Liver (tissue), 9 donors: ENCODE results near the gene VSNL1. TPM values are rescaled to one million over a fixed set of nuclear protein-coding genes. Genes with fewer than 3 reads are reported as not detected.

ENCODE experiments used
- DNase-seq: peaks from one replicate; pipeline ENCODE4 v3.0.0-alpha.2; 2017; ENCODE audit warnings: low spot score
- H3K27ac ChIP-seq, 2 donors: one replicate each; pipeline ENCODE4 v1.7.0; 2013; ENCODE audit warnings: inconsistent platforms in 2 of 2, low read length in 2 of 2, control low read depth in 1 of 2, low read depth in 1 of 2, mild to moderate bottlenecking in 1 of 2
- H3K27me3 ChIP-seq, 4 donors: one replicate each; pipeline versions ENCODE4 v1.6.1 to v1.7.0; 2013; ENCODE audit warnings: low read length in 3 of 4, inconsistent platforms in 1 of 4, mild to moderate bottlenecking in 1 of 4, moderate library complexity in 1 of 4; ENCODE audit not compliant: control insufficient read depth in 4 of 4, insufficient read depth in 4 of 4
- H3K36me3 ChIP-seq, 4 donors: one replicate each; pipeline versions ENCODE4 v1.6.1 to v1.7.0; 2013; ENCODE audit warnings: low read length in 3 of 4, mild to moderate bottlenecking in 3 of 4, low read depth in 1 of 4, moderate library complexity in 1 of 4; ENCODE audit not compliant: control insufficient read depth in 4 of 4, insufficient read depth in 3 of 4
- H3K4me1 ChIP-seq, 4 donors: one replicate each; pipeline versions ENCODE4 v1.6.1 to v1.7.0; 2013; ENCODE audit warnings: low read length in 3 of 4, mild to moderate bottlenecking in 3 of 4, moderate library complexity in 1 of 4; ENCODE audit not compliant: control insufficient read depth in 4 of 4, insufficient read depth in 4 of 4
- H3K4me3 ChIP-seq, 3 donors: one replicate each; pipeline versions ENCODE4 v1.6.1 to v1.7.0; 2013; ENCODE audit warnings: low read length in 3 of 3, control low read depth in 1 of 3, low read depth in 1 of 3, mild to moderate bottlenecking in 1 of 3
- H3K9ac ChIP-seq, 2 donors: one replicate each; pipeline ENCODE4 v1.7.0; 2013; ENCODE audit warnings: low read length in 2 of 2, mild to moderate bottlenecking in 2 of 2, moderate library complexity in 2 of 2, control low read depth in 1 of 2, low read depth in 1 of 2
- H3K9me3 ChIP-seq, 4 donors: one replicate each; pipeline versions ENCODE4 v1.6.1 to v1.7.0; 2013; ENCODE audit warnings: low read length in 3 of 4; ENCODE audit not compliant: control insufficient read depth in 4 of 4
- EGR1 ChIP-seq, 2 donors: IDR thresholded peaks; 2 replicates each; pipeline ENCODE4 v1.6.1; 2016 to 2018; ENCODE audit warnings: antibody characterized with exemption in 2 of 2, low read depth in 2 of 2
- FOXA1 ChIP-seq: IDR thresholded peaks from 2 replicates; pipeline ENCODE4 v1.6.1; 2016; ENCODE audit warnings: antibody characterized with exemption
- FOXA2 ChIP-seq: IDR thresholded peaks from 2 replicates; pipeline ENCODE4 v1.6.1; 2016; ENCODE audit warnings: antibody characterized with exemption
- GABPA ChIP-seq, 2 donors: IDR thresholded peaks in 1 of 2; conservative IDR thresholded peaks in 1 of 2; 2 replicates each; pipeline ENCODE4 v1.6.1; 2016; ENCODE audit warnings: antibody characterized with exemption in 2 of 2, mild to moderate bottlenecking in 1 of 2, moderate library complexity in 1 of 2
- HNF4A ChIP-seq, 2 donors: conservative IDR thresholded peaks; 2 replicates each; pipeline ENCODE4 v1.6.1; 2016; ENCODE audit warnings: antibody characterized with exemption in 2 of 2, mild to moderate bottlenecking in 2 of 2
- HNF4G ChIP-seq: IDR thresholded peaks from 2 replicates; pipeline ENCODE4 v1.6.1; 2016; ENCODE audit warnings: antibody characterized with exemption
- NR2F2 ChIP-seq: IDR thresholded peaks from 2 replicates; pipeline ENCODE4 v1.6.1; 2016; ENCODE audit warnings: antibody characterized with exemption
- RAD21 ChIP-seq, 2 donors: IDR thresholded peaks; 2 replicates each; pipeline ENCODE4 v1.6.1; 2016; ENCODE audit warnings: antibody characterized with exemption in 2 of 2, mild to moderate bottlenecking in 2 of 2
- RXRA ChIP-seq, 2 donors: IDR thresholded peaks; 2 replicates each; pipeline ENCODE4 v1.6.1; 2017 to 2018; ENCODE audit warnings: antibody characterized with exemption in 2 of 2, mild to moderate bottlenecking in 1 of 2
- SP1 ChIP-seq: IDR thresholded peaks from 2 replicates; pipeline ENCODE4 v1.6.1; 2018; ENCODE audit warnings: antibody characterized with exemption, mild to moderate bottlenecking
- TAF1 ChIP-seq: conservative IDR thresholded peaks from 2 replicates; pipeline ENCODE4 v1.6.1; 2016; ENCODE audit warnings: antibody characterized with exemption, mild to moderate bottlenecking
- YY1 ChIP-seq: IDR thresholded peaks from 2 replicates; pipeline ENCODE4 v1.6.1; 2016; ENCODE audit warnings: antibody characterized with exemption, mild to moderate bottlenecking
- WGBS: extraction: QIAGEN DNeasy Blood & Tissue Kit; methylation state at CpG from one replicate; pipeline ENCODE4 v1.1.7; 2013; 5-methylcytosine and 5-hydroxymethylcytosine counted together
- polyA plus RNA-seq, 2 donors: library from polyadenylated mRNA; stranded (reverse) in 1 of 2; unstranded in 1 of 2; fragments of 200-250 nt in 1 of 2; fragments of >200 nt in 1 of 2; fragmentation: Nextera tagmentation in 1 of 2; extraction: Ambion mirVana in 1 of 2; gene quantifications; one replicate each; pipeline versions ENCODE4 v1.2.1 to v1.2.3, GENCODE V29; 2013 to 2015
- total RNA-seq, 2 donors: library from RNA; depleted of rRNA; stranded (reverse); fragments of >200 nt; gene quantifications; one replicate each; pipeline ENCODE4 v1.2.3, GENCODE V29; 2014
- TF ChIP-seq, protein P1 (sequence below): IDR thresholded peaks from 2 replicates; pipeline ENCODE4 v1.6.1; 2016; ENCODE audit warnings: antibody characterized with exemption
- TF ChIP-seq, protein P2 (sequence below): IDR thresholded peaks from 2 replicates; pipeline ENCODE4 v1.6.1; 2016; ENCODE audit warnings: antibody characterized with exemption, mild to moderate bottlenecking
- TF ChIP-seq, protein P3 (sequence below): IDR thresholded peaks from 2 replicates; pipeline ENCODE4 v1.6.1; 2016; ENCODE audit warnings: antibody characterized with exemption
- TF ChIP-seq, protein P4 (sequence below): IDR thresholded peaks from 2 replicates; pipeline ENCODE4 v1.6.1; 2016; ENCODE audit warnings: antibody characterized with exemption
- TF ChIP-seq, protein P5 (sequence below): fragments of 150-350 bp; IDR thresholded peaks from 2 replicates; pipeline ENCODE4 v1.5.1; 2017; ENCODE audit warnings: improper control_type of control experiment, low read depth, low read length; ENCODE audit not compliant: missing input control
- donor health status: healthy.
- donor health status: healthy.
- donor health status: healthy.
- donor health status: healthy.
- donor health status: healthy.

VSNL1 gene
- total and polyA plus RNA-seq, 4 donors = 2.2 to 32.9 (median 6.3) TPM

DNA sequence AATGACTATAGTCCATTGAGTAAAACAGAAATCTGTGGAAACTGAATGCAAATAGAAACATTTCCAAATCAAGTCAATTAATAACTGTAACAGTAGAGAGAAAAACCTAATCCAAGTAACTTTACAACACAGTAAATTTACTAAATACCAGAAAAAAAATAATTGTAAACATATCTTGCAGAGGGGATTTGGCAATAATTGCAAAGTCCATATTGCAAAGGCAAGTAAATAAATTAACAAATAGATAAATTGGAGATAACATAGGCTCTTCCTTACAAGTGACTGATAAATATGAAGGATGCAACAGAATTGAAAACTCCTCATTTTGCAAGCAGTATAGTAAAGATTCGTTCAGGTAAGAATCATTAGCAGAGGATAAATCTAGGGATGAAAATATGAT lies 148.1 kb downstream of the VSNL1 start:
- H3K27ac ChIP-seq = no peak overlapping the region
- H3K9me3 ChIP-seq = no peaks in the 10 kb centered on the region
- H3K4me1 ChIP-seq = peaks cover 0 to 4% (median 1%) of the 10 kb centered on the region in 4 donors
- H3K36me3 ChIP-seq = peaks cover 3 to 14% (median 6%) of the 10 kb centered on the region in 4 donors
- H3K4me3 ChIP-seq = no peak overlapping the region
- WGBS = 49% methylated on average over 1 of the region's 1 CpG
- H3K27me3 ChIP-seq = no peaks in the 10 kb centered on the region
- no peak overlapping the region for H3K9ac ChIP-seq
- TF ChIP-seq RAD21 (IDR thresholded peaks at IDR 0.05) (no peak), NR2F2 (no peak), TAF1 (no peak), SP1 (no peak), HNF4A (conservative IDR thresholded peaks at IDR 0.05) (peak; percentile 62 to 64), FOXA2 (no peak), FOXA1 (no peak), GABPA (IDR thresholded peaks at IDR 0.05 in 1 of 2, conservative IDR thresholded peaks at IDR 0.05 in 1 of 2) (no peak), YY1 (no peak), RXRA (IDR thresholded peaks at IDR 0.05) (peak in 1 of 2 donors; percentile 6), EGR1 (IDR thresholded peaks at IDR 0.05; ENCODE audit: low read depth in 2 of 2) (no peak), HNF4G (no peak)
- TF ChIP-seq, protein P1, sequence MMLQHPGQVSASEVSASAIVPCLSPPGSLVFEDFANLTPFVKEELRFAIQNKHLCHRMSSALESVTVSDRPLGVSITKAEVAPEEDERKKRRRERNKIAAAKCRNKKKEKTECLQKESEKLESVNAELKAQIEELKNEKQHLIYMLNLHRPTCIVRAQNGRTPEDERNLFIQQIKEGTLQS = no peak
- TF ChIP-seq, protein P2, sequence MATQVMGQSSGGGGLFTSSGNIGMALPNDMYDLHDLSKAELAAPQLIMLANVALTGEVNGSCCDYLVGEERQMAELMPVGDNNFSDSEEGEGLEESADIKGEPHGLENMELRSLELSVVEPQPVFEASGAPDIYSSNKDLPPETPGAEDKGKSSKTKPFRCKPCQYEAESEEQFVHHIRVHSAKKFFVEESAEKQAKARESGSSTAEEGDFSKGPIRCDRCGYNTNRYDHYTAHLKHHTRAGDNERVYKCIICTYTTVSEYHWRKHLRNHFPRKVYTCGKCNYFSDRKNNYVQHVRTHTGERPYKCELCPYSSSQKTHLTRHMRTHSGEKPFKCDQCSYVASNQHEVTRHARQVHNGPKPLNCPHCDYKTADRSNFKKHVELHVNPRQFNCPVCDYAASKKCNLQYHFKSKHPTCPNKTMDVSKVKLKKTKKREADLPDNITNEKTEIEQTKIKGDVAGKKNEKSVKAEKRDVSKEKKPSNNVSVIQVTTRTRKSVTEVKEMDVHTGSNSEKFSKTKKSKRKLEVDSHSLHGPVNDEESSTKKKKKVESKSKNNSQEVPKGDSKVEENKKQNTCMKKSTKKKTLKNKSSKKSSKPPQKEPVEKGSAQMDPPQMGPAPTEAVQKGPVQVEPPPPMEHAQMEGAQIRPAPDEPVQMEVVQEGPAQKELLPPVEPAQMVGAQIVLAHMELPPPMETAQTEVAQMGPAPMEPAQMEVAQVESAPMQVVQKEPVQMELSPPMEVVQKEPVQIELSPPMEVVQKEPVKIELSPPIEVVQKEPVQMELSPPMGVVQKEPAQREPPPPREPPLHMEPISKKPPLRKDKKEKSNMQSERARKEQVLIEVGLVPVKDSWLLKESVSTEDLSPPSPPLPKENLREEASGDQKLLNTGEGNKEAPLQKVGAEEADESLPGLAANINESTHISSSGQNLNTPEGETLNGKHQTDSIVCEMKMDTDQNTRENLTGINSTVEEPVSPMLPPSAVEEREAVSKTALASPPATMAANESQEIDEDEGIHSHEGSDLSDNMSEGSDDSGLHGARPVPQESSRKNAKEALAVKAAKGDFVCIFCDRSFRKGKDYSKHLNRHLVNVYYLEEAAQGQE = no peak
- TF ChIP-seq, protein P3, sequence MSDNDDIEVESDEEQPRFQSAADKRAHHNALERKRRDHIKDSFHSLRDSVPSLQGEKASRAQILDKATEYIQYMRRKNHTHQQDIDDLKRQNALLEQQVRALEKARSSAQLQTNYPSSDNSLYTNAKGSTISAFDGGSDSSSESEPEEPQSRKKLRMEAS = no peak
- TF ChIP-seq, protein P4, sequence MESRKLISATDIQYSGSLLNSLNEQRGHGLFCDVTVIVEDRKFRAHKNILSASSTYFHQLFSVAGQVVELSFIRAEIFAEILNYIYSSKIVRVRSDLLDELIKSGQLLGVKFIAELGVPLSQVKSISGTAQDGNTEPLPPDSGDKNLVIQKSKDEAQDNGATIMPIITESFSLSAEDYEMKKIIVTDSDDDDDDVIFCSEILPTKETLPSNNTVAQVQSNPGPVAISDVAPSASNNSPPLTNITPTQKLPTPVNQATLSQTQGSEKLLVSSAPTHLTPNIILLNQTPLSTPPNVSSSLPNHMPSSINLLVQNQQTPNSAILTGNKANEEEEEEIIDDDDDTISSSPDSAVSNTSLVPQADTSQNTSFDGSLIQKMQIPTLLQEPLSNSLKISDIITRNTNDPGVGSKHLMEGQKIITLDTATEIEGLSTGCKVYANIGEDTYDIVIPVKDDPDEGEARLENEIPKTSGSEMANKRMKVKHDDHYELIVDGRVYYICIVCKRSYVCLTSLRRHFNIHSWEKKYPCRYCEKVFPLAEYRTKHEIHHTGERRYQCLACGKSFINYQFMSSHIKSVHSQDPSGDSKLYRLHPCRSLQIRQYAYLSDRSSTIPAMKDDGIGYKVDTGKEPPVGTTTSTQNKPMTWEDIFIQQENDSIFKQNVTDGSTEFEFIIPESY = no peak
- TF ChIP-seq, protein P5, sequence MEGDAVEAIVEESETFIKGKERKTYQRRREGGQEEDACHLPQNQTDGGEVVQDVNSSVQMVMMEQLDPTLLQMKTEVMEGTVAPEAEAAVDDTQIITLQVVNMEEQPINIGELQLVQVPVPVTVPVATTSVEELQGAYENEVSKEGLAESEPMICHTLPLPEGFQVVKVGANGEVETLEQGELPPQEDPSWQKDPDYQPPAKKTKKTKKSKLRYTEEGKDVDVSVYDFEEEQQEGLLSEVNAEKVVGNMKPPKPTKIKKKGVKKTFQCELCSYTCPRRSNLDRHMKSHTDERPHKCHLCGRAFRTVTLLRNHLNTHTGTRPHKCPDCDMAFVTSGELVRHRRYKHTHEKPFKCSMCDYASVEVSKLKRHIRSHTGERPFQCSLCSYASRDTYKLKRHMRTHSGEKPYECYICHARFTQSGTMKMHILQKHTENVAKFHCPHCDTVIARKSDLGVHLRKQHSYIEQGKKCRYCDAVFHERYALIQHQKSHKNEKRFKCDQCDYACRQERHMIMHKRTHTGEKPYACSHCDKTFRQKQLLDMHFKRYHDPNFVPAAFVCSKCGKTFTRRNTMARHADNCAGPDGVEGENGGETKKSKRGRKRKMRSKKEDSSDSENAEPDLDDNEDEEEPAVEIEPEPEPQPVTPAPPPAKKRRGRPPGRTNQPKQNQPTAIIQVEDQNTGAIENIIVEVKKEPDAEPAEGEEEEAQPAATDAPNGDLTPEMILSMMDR = no peak
- DNase-seq = no peak
